ENCODE measurements around the gene TMCC1.

DNA sequence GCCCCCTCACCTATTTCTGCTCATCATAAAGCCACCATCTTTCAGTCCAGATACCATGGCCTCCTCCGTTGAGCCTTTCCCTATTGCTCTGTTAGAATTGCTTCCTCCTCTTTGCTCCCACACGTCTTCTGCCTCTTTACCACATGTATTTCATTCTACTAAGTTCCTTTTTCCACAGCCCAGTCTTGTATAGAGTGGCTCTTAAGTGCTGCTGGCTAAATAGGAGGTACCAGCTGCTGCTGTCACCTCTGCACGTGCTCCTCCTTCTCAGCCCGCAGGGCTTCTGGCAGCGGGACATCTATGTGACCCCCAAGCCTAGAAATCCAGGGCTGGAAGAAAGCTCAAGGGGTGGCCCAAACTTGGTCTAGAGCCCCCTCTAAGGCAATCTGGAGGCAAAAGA is 248.2 kb downstream of the TMCC1 start:
- TF ChIP-seq GATA2 (IDR thresholded peaks at IDR 0.05; ENCODE audit: low read depth, low read length): no peak
- no peak for TF ChIP-seq GATA3 (IDR thresholded peaks at IDR 0.05; ENCODE audit: low read depth, low read length)

Measured in SH-SY5Y (cell line).